Esophagus squamous epithelium (tissue), 5 donors: ENCODE measurements around the gene EMCN. TPM values are rescaled to one million over a fixed set of nuclear protein-coding genes. Genes with fewer than 3 reads are reported as not detected.

ENCODE experiments used
- DNase-seq: peaks from one replicate; lab custom pipeline; 2025; lab: John Stamatoyannopoulos, UW
- H3K27ac ChIP-seq, 4 donors: fragments of 200-600 bp; sonication (generic); one replicate each; pipeline ENCODE4 v1.5.1; 2016 to 2019; ENCODE audit warnings: mild to moderate bottlenecking in 1 of 4
- H3K27me3 ChIP-seq, 4 donors: fragments of 200-600 bp; sonication (generic); 1 replicate in 3 of 4; 2 replicates in 1 of 4; pipeline versions ENCODE4 v1.5.1 to v1.6.0; 2017 to 2021; ENCODE audit warnings: antibody characterized with exemption in 1 of 4
- H3K36me3 ChIP-seq, 3 donors: fragments of 200-600 bp; sonication (generic); one replicate each; pipeline ENCODE4 v1.5.1; 2016 to 2019
- H3K4me1 ChIP-seq, 3 donors: fragments of 200-600 bp; sonication (generic); one replicate each; pipeline ENCODE4 v1.5.1; 2017 to 2019
- H3K4me3 ChIP-seq, 4 donors: fragments of 200-600 bp; sonication (generic); 1 replicate in 3 of 4; 2 replicates in 1 of 4; pipeline ENCODE4 v1.5.1; 2016 to 2019; ENCODE audit warnings: mild to moderate bottlenecking in 2 of 4, moderate library complexity in 1 of 4
- H3K9me3 ChIP-seq, 3 donors: fragments of 200-600 bp; sonication (generic); one replicate each; pipeline ENCODE4 v1.5.1; 2016 to 2019
- CTCF ChIP-seq, 6 experiments: fragments of 450-650 bp in 4 of 6; fragments of 200-600 bp in 2 of 6; sonication (generic) in 2 of 6; IDR thresholded peaks; one replicate each; pipeline ENCODE4 v1.5.1; 2016 to 2019; ENCODE audit warnings: antibody characterized with exemption in 6 of 6, mild to moderate bottlenecking in 4 of 6, moderate library complexity in 4 of 6
- POLR2A ChIP-seq, 4 donors: fragments of 450-650 bp; IDR thresholded peaks; one replicate each; pipeline ENCODE4 v1.6.1; 2017; ENCODE audit warnings: antibody characterized with exemption in 4 of 4, mild to moderate bottlenecking in 4 of 4, moderate library complexity in 3 of 4
- WGBS, 2 donors: methylation state at CpG; one replicate each; pipeline ENCODE4 v1.1.5; 2018; 5-methylcytosine and 5-hydroxymethylcytosine counted together
- intact Hi-C: fragments of 100-400 bp; cut with DNase I; formaldehyde crosslinking; loops from one replicate; pipeline ENCODE4 v1.15.0; 2022
- total RNA-seq, 4 donors: library from RNA; depleted of rRNA; stranded (reverse); fragments of >200 nt; gene quantifications; one replicate each; pipeline ENCODE4 v1.1.0, GENCODE V29; 2016
- donor health status: DM: yes; HTN: yes; CAD: no.

The EMCN gene
- total RNA-seq, 4 donors from 2014 or later = 0.64 to 13.7 (median 7.8) TPM

GRCh38 chr4:100369871-100370270 lies 148.0 kb downstream of the EMCN start:
- Histone ChIP-seq H3K36me3 (no peaks in the 10 kb centered on the region), H3K4me3 (no peak overlapping the region), H3K27ac (no peak overlapping the region), H3K9me3 (no peaks in the 10 kb centered on the region), H3K27me3 (no peaks in the 10 kb centered on the region), H3K4me1 (no peaks in the 10 kb centered on the region)
- no peak for TF ChIP-seq CTCF (IDR thresholded peaks at IDR 0.05)
- TF ChIP-seq POLR2A (IDR thresholded peaks at IDR 0.05) = no peak
- no peak for DNase-seq
- 66 to 77% methylated on average over 2 of the region's 2 CpGs for WGBS, 2 donors
- intact Hi-C loops = no loop called here

DNA sequence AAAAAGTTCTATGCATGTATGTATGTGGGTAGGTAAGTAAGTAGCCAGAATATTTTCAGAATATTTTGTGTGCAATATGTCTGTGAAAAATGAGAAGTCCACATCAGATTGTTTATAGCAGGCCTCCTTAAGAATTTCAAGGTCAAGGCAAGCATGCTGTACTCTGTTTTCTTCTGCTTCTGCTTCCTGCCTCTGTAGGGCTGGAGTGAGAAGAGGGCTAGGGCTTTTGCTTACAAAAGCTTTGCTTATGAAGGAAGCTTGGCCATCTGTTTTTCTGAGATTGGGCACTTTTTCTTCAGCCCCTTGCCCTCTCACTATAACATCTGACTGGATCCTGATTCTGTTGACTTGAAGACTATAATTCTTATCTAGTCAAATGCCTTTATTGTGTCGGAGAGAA lies 150.4 kb downstream of the EMCN start:
- no peaks in the 10 kb centered on the region for H3K9me3 ChIP-seq
- no peak overlapping the region for H3K27ac ChIP-seq
- H3K4me1 ChIP-seq = no peaks in the 10 kb centered on the region
- no peaks in the 10 kb centered on the region for H3K36me3 ChIP-seq
- no peak for TF ChIP-seq CTCF (IDR thresholded peaks at IDR 0.05)
- no peak for TF ChIP-seq POLR2A (IDR thresholded peaks at IDR 0.05)
- no peaks in the 10 kb centered on the region for H3K27me3 ChIP-seq
- DNase-seq = no peak
- 38 to 64% methylated on average over 1 of the region's 1 CpG for WGBS, 2 donors
- H3K4me3 ChIP-seq = no peak overlapping the region
- intact Hi-C loops = no loop called here

- H3K9me3 ChIP-seq = no peaks in the 10 kb centered on the region
- no peaks in the 10 kb centered on the region for H3K36me3 ChIP-seq
- 59 to 69% methylated on average over 2 of the region's 2 CpGs for WGBS, 2 donors
- intact Hi-C loops = no loop called here
- no peak for DNase-seq
- H3K27me3 ChIP-seq = no peaks in the 10 kb centered on the region
- H3K4me3 ChIP-seq = no peak overlapping the region
- H3K27ac ChIP-seq = no peak overlapping the region
- TF ChIP-seq POLR2A (IDR thresholded peaks at IDR 0.05) (no peak), CTCF (IDR thresholded peaks at IDR 0.05) (no peak)
- no peaks in the 10 kb centered on the region for H3K4me1 ChIP-seq
These were observed 151.6 kb downstream of the EMCN start for GRCh38 chr4:100366213-100366612.

- H3K9me3 ChIP-seq = peaks cover 0 to 9% (median 7%) of the 10 kb centered on the region in 3 donors
- no peaks in the 10 kb centered on the region for H3K36me3 ChIP-seq
- H3K27me3 ChIP-seq = no peaks in the 10 kb centered on the region
- no peaks in the 10 kb centered on the region for H3K4me1 ChIP-seq
- intact Hi-C loops = no loop called here
- H3K27ac ChIP-seq = no peak overlapping the region
- WGBS, 2 donors = 58% methylated on average over 1 of the region's 1 CpG
- no peak for TF ChIP-seq CTCF (IDR thresholded peaks at IDR 0.05)
- TF ChIP-seq POLR2A (IDR thresholded peaks at IDR 0.05) = no peak
- no peak overlapping the region for H3K4me3 ChIP-seq
- no peak for DNase-seq
These were observed 155.5 kb downstream of the EMCN start for GRCh38 chr4:100362366-100362765.

DNA sequence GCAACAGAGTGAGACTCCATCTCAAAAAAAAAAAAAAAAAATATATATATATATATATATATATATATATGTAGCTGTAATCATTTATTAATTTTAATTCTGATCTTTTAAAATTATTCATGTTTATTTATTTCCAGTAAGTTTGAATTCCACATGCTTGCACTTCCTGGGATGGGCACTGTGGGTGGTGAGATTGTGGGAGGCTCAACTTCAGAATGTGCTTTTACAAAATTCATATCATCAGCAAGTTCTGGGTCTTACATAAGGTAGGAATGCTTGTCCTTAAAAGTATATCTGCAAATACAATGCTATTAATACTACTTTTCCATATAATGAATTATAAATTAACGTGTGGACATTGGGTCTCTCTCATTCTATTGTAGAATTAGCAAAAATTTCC lies 156.5 kb downstream of the EMCN start:
- Histone ChIP-seq H3K27me3 (no peaks in the 10 kb centered on the region), H3K9me3 (peaks cover 0 to 15% (median 7%) of the 10 kb centered on the region in 3 donors), H3K36me3 (no peaks in the 10 kb centered on the region), H3K27ac (no peak overlapping the region), H3K4me3 (no peak overlapping the region), H3K4me1 (no peaks in the 10 kb centered on the region)
- TF ChIP-seq CTCF (IDR thresholded peaks at IDR 0.05) (no peak), POLR2A (IDR thresholded peaks at IDR 0.05) (no peak)
- WGBS, 2 donors = 79 to 87% methylated on average over 1 of the region's 1 CpG
- DNase-seq = no peak
- intact Hi-C loops = no loop called here
